ENCODE results near the gene GAST. TPM values are rescaled to one million over a fixed set of nuclear protein-coding genes. Genes with fewer than 3 reads are reported as not detected.

Gene GAST
- total and polyA plus RNA-seq, 2 of the 13 experiments (the other 11 are each of a cell fraction or from before 2014, with no cell fraction given), result 0.32 to 0.42 TPM

GRCh38 chr17:41738077-41738800 lies 26.1 kb downstream of the GAST start (continued):
- TF ChIP-seq ZBTB40 (IDR thresholded peaks at IDR 0.05), result no peak
- no peak for TF ChIP-seq ZBTB40 (CRISPR knock-in tag; IDR thresholded peaks at IDR 0.05)
- no peak for TF ChIP-seq GMEB2 (CRISPR knock-in tag; IDR thresholded peaks at IDR 0.05; ENCODE audit: low read depth)
- peak; percentile 61; the same call in 1 of the 2 replicates for TF ChIP-seq TFDP1 (CRISPR knock-in tag; IDR thresholded peaks at IDR 0.05; ENCODE audit: borderline replicate concordance)
- peak; percentile 73; the same call in 1 of the 2 replicates for TF ChIP-seq ZNF331 (CRISPR knock-in tag; IDR thresholded peaks at IDR 0.05)
- TF ChIP-seq CHCHD3 (CRISPR knock-in tag; IDR thresholded peaks at IDR 0.05), result no peak
- TF ChIP-seq ZNF562 (CRISPR knock-in tag; IDR thresholded peaks at IDR 0.05; ENCODE audit: borderline replicate concordance), result no peak
- TF ChIP-seq ZBTB21 (CRISPR knock-in tag; IDR thresholded peaks at IDR 0.05), result no peak
- no peak for TF ChIP-seq MTF1 (CRISPR knock-in tag; IDR thresholded peaks at IDR 0.05)
- TF ChIP-seq CEBPB (IDR thresholded peaks at IDR 0.05; ENCODE audit: borderline replicate concordance, low read depth, low read length), result no peak
- TF ChIP-seq CCAR2 (optimal IDR thresholded peaks at IDR 0.05; ENCODE audit: low read depth, low read length), result no peak
- no peak for TF ChIP-seq SATB2 (CRISPR knock-in tag; IDR thresholded peaks at IDR 0.05)
- TF ChIP-seq ZFX (CRISPR knock-in tag; IDR thresholded peaks at IDR 0.05; ENCODE audit: low read depth), result peak; percentile 65
- no peak for TF ChIP-seq LCORL (IDR thresholded peaks at IDR 0.05)
- TF ChIP-seq LCORL (CRISPR knock-in tag; IDR thresholded peaks at IDR 0.05), result peak; percentile 46
- TF ChIP-seq ZNF749 (CRISPR knock-in tag; IDR thresholded peaks at IDR 0.05; ENCODE audit: borderline replicate concordance), result no peak
- TF ChIP-seq MTA1 (CRISPR knock-in tag; IDR thresholded peaks at IDR 0.05; ENCODE audit: borderline replicate concordance), result 0 out of 2 replicates have a peak, but pooled peaks have one; percentile 72
- TF ChIP-seq CENPT (CRISPR knock-in tag; IDR thresholded peaks at IDR 0.05; ENCODE audit: low read depth), result no peak
- no peak for TF ChIP-seq ZNF674 (CRISPR knock-in tag; IDR thresholded peaks at IDR 0.05; ENCODE audit: low read depth)

Data from HepG2 (cell line).